ENCODE results near the gene DCLRE1B.

Gene DCLRE1B

GRCh38 chr1:113904674-113905434, at the start of gene DCLRE1B, which contains the start of gene AP4B1:
Gene DCLRE1B, plus strand, starts transcription at chr1:113905326. Its CDS starts 261 bp downstream, at chr1:113905587.
Gene AP4B1, minus strand, starts transcription at chr1:113904799. Its CDS starts 82 bp downstream, at chr1:113904717.
- DNase-seq (ENCODE audit: low read depth): peak; percentile 100

- peak; percentile 47 for DNase-seq (ENCODE audit: low read depth)
Measured at GRCh38 chr1:113855630-113856400, 49.3 kb upstream of the DCLRE1B start.

GRCh38 chr1:113856401-113856790, 48.7 kb upstream of the DCLRE1B start:
- no peak for DNase-seq (ENCODE audit: low read depth)

- DNase-seq (ENCODE audit: low read depth): no peak
Measured at GRCh38 chr1:113857776-113858175, 47.4 kb upstream of the DCLRE1B start.

- DNase-seq (ENCODE audit: low read depth): no peak
Measured at GRCh38 chr1:113858418-113858817, 46.7 kb upstream of the DCLRE1B start.

- no peak for DNase-seq (ENCODE audit: low read depth)
Measured at GRCh38 chr1:113858982-113859381, 46.1 kb upstream of the DCLRE1B start.

- DNase-seq (ENCODE audit: low read depth): no peak
Measured at GRCh38 chr1:113859478-113860175, 45.5 kb upstream of the DCLRE1B start.

GRCh38 chr1:113860891-113861290, 44.2 kb upstream of the DCLRE1B start:
- peak; percentile 88 for DNase-seq (ENCODE audit: low read depth)

GRCh38 chr1:113861641-113862040, 43.5 kb upstream of the DCLRE1B start:
- no peak for DNase-seq (ENCODE audit: low read depth)

GRCh38 chr1:113868387-113869083, 36.6 kb upstream of the DCLRE1B start:
- DNase-seq (ENCODE audit: low read depth): peak; percentile 49

- no peak for DNase-seq (ENCODE audit: low read depth)
Measured at GRCh38 chr1:113870778-113871177, 34.3 kb upstream of the DCLRE1B start.

GRCh38 chr1:113871597-113872113, 33.5 kb upstream of the DCLRE1B start, which contains the start of gene PTPN22:
Gene PTPN22, minus strand, starts transcription at chr1:113871712.
- DNase-seq (ENCODE audit: low read depth): peak; percentile 79

GRCh38 chr1:113872219-113872935, 32.7 kb upstream of the DCLRE1B start:
- peak; percentile 39 for DNase-seq (ENCODE audit: low read depth)

GRCh38 chr1:113874012-113874879, 30.9 kb upstream of the DCLRE1B start:
- peak; percentile 90 for DNase-seq (ENCODE audit: low read depth)

- DNase-seq (ENCODE audit: low read depth): no peak
Measured at GRCh38 chr1:113875714-113876113, 29.4 kb upstream of the DCLRE1B start.

- no peak for DNase-seq (ENCODE audit: low read depth)
Measured at GRCh38 chr1:113876176-113876575, 28.9 kb upstream of the DCLRE1B start.

GRCh38 chr1:113879739-113880038, 25.4 kb upstream of the DCLRE1B start:
- no peak for DNase-seq (ENCODE audit: low read depth)

GRCh38 chr1:113881661-113882060, 23.5 kb upstream of the DCLRE1B start:
- DNase-seq (ENCODE audit: low read depth): no peak

GRCh38 chr1:113886417-113887401, 18.4 kb upstream of the DCLRE1B start:
- DNase-seq (ENCODE audit: low read depth): no peak

Measured in amniotic epithelial cell (primary cell).